Measurements from ENCODE around the gene ITSN1.

The ITSN1 gene

DNA sequence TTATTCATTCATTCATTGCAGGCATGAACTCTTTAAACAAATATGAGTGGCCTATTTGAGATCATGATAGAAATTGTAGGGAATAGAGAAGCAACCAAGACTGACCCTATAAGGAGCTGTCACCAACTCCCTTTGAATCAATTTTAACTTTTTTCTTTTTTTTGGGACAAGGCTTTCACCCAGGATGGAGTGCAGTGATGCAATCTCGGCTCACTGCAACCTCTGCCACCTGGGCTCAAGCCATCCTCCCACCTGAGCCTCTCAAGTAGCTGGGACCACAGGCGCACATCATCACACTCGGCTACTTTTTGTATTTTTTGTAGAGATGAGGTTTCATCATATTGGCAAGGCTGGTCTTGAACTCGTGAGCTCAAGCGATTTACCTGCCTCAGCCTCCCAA, 290.4 kb downstream of the ITSN1 start:
- ATAC-seq (no peak), DNase-seq (no peak)

DNA sequence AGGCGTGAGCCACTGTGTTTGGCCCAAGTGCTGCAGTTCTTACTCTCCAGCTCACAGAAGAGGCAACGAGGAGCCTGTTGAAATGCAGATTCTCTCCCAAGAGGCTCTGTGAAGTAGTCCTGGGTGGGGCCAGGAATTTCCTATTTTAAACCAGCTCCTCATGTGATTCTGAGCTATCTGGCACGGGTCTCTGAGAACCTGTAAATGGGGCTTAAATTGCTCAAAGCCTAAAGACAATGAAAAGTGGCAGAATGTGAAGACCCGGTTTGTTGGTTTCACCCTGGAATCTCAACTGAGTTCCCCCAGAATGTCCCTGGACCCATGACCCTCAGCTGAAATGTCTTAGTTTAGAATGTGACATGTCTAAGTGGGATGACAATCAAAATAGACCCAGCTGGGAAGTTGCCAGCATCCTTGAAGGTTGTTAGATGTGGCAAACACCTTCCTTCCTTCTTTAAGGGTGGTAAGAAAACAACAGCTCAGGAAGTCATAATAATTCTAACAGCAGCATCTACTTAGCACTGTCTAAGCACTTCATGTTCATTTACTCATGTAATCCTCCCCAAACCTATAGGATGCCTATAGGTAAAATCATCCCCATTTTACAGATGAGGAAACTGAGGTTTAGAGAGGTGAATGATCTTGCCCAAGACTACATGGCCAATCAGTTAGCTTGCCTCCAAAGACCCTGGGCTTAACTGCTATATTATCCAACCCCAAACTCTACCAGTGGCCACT, 294.2 kb downstream of the ITSN1 start:
- DNase-seq, result no peak

DNA sequence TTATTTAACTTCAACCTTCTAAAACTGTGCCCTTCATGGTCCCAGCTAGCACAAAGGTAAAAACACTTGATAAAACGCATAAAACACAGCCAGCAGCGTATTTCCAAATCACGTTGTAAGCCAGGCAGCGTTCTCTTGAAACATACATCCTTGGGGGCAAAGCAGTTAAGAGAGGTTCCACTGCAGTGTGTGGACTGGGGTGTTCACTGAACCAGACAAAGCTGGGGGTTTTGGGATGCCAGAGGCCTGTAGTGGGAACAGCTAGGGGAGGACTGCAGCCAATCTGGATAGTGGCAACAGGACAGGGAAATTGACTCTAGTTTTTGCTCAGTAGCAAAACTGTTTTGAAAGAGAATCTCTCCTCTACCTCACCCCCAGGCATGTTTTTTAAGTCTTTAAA, 294.8 kb downstream of the ITSN1 start:
- no peak for DNase-seq
- ATAC-seq, result no peak

More for the DNA sequence above, 294.2 kb downstream of the ITSN1 start:
- peak; percentile 8 for ATAC-seq

DNA sequence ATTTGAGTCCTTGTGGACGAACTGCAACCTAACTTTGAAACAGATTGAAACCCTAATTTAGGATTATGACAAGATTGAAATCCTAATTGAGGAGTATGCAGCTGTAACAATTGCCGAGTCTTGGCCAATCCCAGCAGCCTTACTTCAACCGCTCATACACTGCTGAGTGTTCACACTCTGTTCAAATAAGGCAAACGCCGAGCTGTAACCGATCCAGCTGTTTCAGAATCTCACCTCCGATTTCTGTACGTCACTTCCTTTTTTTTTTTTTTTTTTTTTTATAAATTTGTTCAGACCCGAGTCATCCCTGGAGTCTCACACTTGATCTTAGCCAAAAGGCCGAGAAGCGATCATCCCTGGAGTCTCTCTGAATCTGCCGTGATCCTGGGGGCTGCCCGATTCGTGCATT, 295.6 kb downstream of the ITSN1 start:
- no peak for DNase-seq
- ATAC-seq, result peak; percentile 78

DNA sequence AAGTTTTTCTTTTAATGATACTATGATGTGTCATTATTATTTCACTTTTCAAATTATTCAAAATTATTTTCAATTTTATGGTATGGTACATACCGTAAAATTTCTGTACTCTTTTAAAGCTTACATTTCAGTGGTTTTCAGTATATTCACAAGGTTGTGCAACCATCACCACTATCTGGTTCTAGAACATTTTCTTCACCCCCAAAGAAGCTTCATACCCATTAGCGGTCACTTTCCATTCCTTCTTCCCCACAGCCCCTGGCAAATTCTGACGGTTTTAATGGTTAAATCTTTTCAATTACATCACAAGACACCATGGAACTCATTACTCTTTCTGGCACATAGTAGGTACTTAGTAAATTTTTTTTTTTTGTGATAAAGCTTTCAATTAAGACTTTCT, 296.1 kb downstream of the ITSN1 start:
- DNase-seq (no peak), ATAC-seq (no peak)

DNA sequence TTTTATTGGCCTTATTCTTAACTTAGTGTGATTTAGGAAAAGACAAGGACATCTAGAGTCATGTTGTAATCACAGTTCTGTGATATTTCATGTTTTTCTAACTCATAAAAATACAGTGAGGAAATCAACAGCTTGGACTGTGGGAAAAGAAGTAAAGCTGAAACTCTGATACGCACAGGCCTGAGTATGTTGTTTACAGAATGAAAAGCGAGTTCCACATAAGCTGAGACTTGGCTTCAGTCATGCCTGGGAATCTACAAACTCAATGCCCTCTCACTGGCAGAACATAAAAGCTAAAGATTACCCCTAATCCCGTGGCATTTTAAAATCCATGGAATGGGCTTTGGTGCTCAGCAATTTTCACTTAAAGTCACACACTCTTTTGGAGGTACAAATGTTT, 296.9 kb downstream of the ITSN1 start:
- DNase-seq (no peak), ATAC-seq (no peak)

DNA sequence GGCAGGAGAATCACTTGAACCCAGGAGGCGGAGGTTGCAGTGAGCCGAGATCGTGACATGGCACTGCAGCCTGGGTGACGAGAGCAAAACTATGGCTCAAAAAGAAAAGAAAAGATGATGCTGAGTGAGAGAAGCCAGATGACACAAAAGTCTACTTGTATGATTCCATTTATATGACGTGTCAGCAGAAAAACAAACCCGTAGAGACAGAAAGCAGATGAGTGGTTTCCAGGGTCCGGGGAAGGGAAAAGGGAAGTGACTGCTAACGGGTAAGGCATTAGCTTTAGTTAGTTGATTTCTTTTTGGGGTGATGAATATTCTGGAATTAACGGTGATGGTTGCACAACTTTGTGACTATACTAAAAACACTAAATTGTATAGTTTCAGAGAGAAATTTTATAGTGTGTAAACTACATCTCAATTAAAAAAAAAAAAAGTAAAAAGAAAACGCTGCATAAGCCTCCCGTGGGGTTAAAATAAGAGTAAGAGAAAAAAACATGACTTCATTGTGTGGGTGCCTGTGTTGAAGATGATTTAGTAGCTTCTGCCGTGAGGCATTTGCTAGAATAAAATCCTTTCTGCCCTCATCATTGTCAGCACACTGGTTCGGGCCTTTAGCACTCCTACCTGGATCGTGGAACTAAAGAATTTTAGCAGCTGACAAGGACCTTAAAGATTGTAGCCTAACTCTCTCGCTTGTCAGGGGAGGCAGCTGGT, 298.0 kb downstream of the ITSN1 start:
- ATAC-seq (no peak), DNase-seq (no peak)

DNA sequence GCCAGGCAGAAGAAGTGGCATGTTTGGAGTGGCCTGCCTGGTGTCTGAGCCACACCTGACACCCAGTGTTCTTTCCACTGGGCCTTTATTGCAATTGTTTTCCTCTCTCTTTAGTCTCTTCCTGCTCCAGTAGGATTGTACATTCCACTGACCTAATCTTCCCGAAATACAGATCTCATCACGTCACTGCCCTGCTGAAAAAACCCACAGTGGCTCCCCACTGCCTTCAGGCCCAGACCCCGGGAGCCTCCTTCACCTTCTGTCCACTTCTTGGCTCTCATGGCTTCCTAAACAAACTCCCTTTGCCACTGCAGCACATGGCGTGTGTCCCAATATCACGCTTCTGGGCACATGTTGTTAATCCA, 298.6 kb downstream of the ITSN1 start:
- no peak for ATAC-seq
- no peak for DNase-seq

DNA sequence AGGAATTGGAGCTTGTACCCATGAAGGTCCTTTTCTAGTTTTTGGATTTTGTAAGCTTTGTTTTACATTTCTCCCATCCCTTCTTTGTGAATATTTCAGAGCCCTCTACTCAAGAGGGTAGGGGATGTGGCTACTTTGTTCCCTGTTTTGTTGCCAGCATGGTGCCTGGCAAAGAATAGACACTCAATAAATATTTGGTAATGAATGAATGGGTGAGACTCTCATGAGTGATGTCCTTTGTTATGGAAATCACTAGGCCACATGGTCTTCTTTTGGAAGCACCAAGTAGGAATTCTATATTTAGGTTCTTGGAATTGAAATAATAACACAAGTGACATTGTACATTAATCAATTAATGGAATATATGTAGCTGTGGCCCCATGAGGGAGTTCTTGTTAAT, 300.1 kb downstream of the ITSN1 start:
- no peak for ATAC-seq
- DNase-seq, result no peak

DNA sequence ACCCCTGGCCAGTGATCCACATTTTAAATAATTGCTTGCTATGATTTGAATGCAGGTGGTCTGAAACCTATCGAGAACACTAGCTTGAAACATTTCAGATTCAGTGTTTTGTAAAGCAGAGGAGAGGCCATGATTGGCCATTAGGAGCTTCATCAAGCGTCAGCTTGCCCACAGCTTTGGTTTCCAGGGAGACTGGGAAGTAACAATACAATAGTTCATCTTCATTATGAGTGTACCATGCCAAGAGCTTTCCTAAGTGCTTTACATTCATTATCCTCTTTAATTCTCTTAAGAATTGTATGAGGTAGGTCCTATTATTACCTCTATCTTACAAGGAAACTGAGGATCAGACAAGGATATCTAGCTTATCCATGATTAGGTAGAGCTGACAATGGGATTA, 301.0 kb downstream of the ITSN1 start:
- ATAC-seq, result no peak
- DNase-seq, result no peak

DNA sequence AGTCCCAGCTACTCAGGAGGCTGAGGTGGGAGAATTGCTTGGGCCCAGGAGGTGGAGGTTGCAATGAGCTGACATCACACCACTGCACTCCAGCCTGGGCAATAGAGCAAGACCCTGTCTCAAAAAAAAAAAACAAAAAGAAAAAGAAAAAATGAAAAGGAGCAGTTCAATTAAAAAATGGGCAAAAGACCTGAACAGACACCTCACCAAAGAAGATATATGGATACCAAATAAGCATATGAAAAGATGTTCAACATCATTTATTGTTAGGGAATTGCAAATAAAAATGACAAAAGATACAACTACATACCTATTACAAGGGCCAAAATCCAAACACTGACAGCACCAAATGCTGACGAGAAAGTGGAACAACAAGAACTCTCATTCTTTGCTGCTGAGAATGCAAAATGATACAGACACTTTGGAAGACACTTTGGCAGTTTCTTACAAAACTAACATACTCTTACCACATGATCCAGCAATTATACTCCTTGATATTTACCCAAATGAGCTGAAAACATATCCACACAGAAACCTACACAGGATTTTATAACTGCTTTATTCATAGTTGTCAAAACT, 302.0 kb downstream of the ITSN1 start:
- ATAC-seq, result no peak
- no peak for DNase-seq

DNA sequence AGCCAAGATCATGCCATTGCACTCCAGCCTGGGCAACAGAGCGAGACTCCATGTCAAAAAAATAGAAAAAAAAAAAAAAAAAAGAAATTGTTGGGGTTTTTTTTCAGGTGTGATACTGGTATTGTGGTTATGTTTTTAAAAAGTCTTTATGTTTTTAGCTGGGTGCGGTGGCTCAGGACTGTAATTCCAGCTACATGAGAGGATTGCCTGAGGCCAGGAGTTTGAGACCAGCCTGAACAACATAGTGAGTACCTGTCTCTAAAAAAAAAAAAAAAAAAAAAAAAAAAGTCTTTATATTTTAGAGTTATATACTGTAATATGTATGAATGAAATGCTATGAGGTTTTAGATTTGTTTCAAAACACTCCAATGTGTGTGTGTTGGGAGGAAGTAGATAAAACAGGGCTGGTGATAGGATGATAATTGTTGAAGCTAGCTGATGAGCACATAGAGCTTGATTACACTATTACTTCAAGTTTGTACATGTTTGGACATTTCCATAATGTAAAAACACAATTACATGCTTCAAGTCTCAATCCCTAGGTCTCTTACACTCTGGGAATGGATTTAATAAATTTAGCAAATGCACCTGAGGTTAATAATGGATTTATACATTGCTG, 303.5 kb downstream of the ITSN1 start:
- no peak for ATAC-seq
- DNase-seq, result no peak

DNA sequence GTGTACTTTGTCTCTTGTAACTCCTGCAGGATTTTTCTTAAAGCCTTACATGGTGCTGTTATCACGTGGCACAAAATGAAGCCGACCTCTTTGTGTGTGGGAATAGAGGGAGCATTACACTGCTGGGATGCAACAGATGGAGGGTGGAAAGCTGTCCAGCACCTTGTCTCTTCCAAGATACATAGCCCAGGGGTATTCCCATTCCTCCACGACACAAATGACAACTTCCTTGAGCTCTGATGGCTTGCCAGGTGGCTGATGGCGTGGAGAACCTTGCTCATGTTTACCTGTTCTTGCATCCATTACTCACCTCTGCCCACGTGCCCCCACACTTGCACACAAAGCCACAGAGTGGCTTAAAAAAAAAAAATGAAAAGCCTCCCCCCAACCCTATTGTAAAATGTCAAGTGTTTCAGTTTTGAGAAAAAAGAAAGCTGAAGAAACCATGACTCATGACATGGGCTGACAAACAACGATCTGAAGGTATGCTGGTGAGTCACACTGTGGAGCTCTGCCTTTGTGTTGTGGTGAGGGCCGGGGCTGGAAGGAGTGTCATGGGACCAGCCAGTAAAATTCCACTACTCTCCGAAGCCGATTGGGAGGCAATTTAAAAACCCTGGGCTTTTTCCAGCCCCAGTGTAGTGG, 305.3 kb downstream of the ITSN1 start:
- peak; percentile 80 for DNase-seq
- ATAC-seq, result peak; percentile 71

DNA sequence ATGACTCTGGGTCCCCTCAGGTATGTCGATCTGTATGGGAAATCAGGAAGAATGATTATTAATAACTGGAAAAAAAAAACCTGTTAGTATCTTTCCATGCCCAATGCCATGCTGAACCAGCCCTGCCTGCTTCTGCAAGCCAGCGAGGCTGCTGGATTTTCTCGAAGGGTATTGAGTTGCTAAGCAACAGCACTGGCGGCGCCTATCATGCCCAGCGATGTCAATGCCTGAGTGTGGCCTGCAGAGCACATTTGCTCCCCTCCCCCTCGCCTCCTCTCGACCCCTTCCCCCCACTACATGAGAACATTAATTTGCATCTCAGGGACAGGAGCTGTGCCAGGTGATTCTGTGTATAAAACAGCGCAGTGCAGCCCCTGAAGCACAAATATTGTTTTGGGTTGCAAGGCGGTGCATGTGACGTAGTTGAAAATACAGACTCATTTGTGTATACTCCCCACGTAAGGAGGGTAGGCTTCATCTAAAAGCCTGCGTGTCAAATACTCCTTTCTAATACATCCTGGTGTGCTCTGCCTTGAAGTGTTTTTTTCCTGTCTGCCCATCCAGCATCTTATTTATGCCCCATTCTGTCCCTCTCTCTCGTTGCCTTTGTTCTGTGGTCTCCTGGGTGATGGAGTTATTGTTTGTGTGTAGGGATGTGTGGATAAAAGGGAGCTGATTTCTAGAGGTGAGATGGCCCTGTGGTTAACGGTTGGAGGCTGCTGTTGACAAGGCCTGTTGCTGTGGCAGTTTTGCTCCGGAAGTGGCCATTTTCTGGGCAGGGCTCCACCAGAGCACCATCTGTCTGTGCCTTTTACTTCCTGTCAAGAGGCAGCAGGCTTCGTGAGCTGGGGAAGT, 306.0 kb downstream of the ITSN1 start:
- DNase-seq, result peak; percentile 78
- ATAC-seq, result peak; percentile 50

DNA sequence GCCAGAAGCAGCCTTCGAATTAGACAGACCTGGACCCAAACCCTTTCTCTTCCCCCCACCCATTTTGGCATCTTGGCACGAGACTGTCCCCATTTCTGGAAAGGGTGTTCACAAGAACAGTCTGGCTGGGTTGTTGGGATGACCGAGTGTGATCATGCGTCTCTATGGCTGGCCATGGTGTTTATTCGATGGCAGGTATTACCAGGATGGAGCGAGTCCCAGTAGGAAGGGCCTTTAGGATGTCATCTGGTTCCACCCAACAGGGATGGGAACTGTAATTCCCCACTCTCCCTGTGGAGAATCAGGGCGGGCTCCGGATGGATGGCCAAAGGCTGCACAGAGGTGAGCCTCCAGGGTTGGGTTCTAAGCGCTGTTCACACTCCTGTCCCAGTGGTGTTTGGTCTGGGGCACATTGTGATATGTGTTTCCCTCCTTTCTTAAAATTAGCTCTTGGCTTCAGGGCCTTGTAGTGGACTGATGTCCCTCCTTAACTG, 306.7 kb downstream of the ITSN1 start:
- no peak for DNase-seq
- ATAC-seq, result no peak
